Tongue (tissue), 2 donors: Measurements from ENCODE around the gene RARB. TPM values are rescaled to one million over a fixed set of nuclear protein-coding genes. Genes with fewer than 3 reads are reported as not detected.
A peak's percentile ranks its signal among the peaks of the same experiment; 100 is the strongest.

ENCODE experiments used
- DNase-seq: peaks from one replicate; pipeline ENCODE4 v3.0.0-alpha.2; 2015
- total RNA-seq: library from RNA; depleted of rRNA; stranded (reverse); fragments of >200 nt; gene quantifications from one replicate; pipeline ENCODE4 v1.2.3, GENCODE V29; 2014

RARB gene
- total RNA-seq, 1 donor from 2014 or later: 14.4 TPM

DNA sequence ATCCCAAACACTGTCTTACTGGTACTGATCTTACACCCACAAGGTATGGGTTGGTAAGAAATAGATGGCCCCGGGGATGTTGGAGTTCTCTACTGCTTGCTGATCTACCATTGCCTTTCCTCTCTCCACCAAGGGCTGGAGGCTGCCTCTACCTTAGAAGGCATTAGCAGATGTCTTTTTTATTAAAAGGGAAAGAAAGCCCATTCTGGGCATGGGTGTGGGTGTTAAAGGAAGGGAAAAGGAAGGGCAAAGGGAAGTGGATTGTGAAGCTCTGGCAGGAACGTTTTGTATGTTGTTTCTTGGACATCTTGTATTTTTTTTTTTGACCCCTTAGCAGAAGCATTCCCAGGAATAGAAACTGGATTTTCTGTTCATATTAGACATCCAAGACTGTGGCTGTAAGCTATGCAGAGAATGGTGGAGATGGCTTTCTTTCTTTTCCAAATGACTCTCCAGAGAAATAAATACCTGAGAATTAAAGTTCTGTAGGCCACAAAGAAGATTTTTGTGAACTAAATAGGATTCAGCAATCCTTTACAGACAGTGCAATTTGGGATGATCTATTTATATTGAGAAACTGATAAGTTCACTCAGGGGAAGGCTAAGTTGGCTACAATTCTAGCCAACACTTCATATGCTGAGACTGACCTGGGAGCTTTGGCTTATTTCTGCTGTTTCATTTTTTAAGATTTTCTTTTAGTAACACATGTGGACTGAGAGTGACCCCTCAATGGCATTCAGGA lies 127.8 kb downstream of the RARB start:
- DNase-seq: no peak

DNA sequence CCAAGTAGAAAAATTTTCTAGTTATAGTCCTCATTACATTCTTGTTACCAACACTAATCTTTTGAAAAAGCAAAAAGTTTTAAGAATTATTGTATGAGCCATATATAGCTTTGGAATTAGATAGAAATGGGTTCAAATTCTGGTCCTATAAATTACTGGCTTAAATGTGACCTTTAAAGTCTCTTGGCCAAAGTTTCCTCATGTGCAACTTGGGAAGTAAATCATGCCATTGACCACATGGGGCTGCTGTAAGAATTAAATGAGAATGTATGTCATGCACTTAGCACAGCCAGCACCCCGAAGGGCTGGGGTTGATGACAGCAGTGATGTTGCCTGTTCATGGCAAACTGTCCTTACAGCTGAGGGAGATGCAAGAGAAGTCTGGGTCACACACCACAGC lies 128.4 kb downstream of the RARB start:
- DNase-seq: no peak

DNA sequence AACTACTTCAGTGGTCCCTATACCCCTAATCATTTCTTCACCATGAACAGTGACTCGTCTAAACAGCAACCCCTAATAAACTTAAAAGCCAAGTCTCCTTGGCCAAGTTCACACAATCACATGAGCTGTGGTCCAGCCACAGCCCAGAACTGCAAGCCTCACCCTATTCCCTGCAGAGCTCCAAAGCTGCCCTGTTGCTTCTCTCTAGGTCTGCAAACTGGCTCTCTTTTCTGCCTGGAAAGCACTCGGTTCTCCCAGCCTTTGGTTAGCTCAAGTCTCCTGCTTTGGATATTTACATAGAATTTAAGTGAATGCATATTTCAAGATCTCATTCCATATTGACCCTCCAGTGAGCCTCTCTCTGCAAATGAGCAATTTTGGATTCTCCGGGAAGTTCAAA lies 129.6 kb downstream of the RARB start:
- no peak for DNase-seq

GRCh38 chr3:25558121-25558520 lies 130.1 kb downstream of the RARB start:
- peak; percentile 33 for DNase-seq

GRCh38 chr3:25558796-25559195 lies 130.7 kb downstream of the RARB start:
- DNase-seq: no peak

DNA sequence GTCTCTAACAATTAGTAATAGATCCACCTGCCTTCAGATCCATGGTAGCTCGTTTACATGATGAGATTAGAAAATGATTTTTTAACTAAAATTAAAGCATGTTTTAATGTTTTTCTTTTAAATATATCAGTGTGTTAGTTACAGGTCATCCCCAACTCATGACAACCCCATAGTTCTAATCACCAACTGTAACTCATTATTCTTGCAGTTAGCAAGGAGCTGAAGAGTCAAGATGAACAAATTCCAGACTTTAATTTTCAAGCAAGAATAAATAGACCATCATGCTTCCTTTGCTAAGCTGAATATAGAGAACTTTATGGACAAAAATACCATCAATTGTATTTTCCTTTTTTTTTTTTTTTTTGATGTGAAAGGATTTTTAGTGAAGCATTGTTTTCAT lies 135.5 kb downstream of the RARB start:
- no peak for DNase-seq

GRCh38 chr3:25564075-25564474 lies 136.0 kb downstream of the RARB start:
- DNase-seq: no peak

- DNase-seq: no peak
Measured at GRCh38 chr3:25565807-25566206, 137.7 kb downstream of the RARB start.

DNA sequence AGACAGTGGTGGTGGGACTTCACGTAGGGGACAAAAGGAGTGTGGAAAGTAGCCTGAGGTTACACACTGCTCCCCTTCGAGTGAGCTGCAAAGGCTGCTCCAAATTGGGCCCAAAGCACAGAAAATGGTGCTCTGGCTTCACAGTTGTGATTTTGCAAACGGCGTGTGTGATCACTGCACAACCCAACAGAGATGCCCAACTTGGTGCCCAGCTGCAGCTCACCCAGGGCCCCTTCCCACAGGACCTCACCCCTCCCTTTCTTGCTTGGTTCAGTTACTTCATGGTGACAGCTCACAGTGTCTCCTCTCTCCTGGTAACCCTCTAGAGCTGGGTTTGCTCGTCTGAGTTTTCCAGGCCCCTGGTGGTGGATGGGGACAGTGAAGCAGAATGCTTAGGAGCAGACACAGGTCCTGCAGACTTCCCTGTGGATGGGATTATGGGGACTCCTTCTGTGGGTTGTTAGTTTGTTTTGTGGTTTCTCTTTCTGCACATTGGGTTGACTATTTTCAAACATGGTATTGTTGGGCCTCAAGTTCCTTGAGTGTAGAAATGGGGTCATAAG lies 138.4 kb downstream of the RARB start:
- DNase-seq: no peak

DNA sequence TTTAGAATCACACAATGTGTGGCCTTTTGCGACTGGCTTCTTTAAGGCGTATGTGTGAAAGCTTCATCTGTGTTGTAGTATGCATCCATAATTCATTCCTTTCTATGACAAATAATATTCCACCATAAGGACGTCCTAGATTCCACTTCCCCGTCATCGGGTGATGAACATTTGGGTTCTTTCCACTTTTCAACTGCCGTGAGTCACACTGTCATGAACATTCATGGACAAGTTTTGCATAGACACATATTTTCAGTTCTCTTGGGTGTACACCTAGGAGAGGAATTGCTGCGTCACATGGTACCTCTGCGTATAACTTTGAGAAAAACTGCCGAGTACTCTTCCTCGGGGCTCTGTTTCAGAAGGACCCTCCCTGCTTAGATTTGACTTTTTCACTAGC lies 139.3 kb downstream of the RARB start:
- DNase-seq: no peak

DNA sequence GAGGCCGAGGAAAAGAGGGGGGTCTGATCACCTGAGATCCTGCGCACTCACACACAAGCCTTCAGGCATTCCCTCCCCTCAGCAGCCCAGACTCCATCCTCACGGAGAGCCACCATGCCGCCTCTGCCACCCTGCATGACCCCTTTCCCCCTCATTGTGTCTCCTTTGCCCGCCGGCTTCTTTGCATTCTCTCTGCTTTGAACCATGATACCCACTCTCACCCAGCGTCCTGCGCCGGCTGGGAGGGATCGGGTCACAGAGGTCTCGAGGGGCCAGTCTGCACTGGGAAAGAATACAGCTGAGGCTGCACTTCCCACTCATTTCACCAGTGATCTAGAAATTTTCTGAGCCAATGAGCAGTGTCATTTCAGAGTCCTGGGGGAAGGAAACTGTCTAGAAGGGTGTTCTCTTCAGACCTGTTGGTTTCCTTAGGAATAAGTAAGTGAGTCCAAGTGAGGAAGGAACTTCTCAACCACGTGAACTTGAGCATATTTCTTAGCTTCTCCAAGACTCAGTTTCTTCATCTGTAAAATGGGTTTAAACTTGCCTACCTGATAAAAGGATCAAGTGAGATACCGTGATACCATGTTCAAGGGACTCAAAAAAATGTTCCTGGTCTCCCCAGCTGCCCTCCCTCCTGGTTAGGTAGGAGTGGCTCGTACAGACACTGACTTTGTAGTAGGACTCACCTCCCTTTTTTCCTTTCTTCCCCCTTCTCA lies 139.9 kb downstream of the RARB start:
- DNase-seq: no peak

- no peak for DNase-seq
Measured at GRCh38 chr3:25568525-25569078, 140.5 kb downstream of the RARB start.

DNA sequence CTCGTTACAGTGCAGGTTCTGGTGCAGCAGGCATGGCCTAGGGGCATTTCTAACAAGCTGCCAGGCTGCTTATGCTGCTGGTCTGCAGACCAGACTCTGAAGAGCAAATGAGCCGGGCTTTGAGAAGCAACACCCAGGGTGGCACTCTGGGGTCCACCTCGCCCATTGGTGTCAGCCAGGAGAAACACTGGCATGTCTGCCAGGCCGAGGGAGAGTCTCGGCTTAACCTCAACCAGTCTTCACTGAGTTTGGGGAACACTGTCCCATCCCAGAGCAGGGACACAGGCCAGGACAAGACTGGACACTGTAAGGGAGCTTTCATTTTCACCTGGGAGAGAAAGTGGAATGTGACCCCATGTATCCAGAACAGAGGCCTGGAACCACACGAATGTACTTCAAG lies 143.2 kb downstream of the RARB start:
- no peak for DNase-seq

DNA sequence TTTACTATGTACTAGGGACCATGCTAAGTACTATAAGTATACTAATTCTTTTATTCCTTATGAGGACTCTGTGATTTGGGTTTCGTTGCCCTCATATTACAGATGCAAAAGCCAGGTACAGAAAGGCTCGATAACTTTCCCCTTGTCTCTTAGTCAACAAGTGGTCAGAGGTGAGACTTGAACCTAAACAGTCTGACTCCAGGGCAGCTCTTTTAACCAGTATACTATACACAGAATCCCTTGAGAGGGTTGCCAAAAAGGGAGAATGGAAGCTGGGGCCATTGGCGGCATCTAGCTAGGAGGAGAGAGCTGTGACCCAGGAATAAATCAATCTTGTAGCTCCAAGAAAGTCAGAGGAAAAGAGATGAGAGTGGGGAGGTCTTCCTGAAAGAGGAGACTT lies 144.3 kb downstream of the RARB start:
- no peak for DNase-seq

GRCh38 chr3:25572919-25573385 lies 144.9 kb downstream of the RARB start:
- DNase-seq: no peak

- peak; percentile 35 for DNase-seq
Measured at GRCh38 chr3:25573386-25574171, 145.5 kb downstream of the RARB start.

GRCh38 chr3:25574172-25574765 lies 146.2 kb downstream of the RARB start:
- DNase-seq: no peak

DNA sequence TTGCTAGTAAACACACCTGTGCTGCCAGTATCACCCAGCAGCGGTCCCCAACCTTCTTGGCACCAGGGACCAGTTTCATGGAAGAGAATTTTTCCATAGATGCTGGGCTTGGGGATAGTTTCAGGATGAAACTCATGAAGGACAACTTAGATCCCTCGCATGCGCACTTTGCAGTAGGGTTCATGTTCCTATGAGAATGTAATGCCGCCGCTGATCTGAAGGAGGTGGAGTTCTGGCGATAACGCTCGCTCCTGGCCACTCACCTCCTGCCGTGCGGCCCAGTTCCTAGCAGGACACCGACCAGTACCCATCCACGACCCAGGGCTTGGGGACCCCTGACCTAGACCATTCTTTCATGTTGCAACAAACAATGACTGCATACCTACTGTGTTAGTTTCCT lies 146.9 kb downstream of the RARB start:
- DNase-seq: no peak

DNA sequence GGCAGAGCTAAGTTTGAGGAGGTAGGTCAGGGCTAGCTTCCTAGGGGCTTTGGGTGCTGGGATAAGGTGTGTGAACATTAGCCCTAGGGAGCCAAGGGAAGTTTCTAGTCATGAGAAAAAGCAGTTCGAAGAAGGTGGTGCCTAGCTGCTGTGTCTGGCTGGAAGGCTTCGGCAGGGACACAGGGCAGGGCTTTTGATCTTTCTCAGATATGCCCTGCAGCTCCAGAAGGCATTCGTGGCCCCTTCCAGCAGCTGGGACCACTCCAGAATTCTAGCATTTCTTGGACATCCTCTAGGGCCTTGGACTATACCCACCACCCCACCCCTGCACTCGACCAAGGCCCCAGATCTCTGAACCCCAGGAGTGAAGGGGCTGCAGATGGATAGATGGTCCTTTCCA lies 148.1 kb downstream of the RARB start:
- no peak for DNase-seq

DNA sequence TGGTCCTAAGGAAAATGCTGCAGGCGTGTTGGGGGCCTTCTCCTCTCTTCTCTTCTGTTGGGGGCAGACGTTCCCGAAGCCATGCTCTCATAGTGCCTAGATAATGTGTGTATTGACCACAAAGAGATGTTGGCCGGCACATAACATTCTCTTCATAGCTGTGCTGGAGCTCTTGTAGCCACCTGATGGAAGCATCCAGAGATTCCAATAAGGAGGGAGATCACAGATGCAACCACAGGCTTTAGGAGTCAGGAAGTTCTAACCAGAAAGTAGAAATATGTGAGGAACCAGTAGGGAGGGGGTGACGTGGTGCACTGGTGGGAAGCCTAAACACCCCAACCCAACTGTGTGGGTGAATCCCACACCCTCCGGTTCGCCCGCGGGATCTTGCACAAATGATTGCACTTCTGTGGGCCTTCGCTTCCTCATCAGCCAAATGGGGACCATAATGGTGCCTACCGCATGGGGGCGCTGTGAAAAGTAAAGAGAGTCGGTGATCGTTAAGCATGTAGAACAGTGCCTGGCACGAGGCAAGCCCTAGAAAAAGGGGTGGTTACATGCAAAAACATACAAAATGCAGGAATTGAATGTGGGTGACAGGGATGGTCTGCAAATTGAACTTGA lies 148.9 kb downstream of the RARB start:
- DNase-seq: no peak

- DNase-seq: no peak
Measured at GRCh38 chr3:25578059-25578458, 150.0 kb downstream of the RARB start.

DNA sequence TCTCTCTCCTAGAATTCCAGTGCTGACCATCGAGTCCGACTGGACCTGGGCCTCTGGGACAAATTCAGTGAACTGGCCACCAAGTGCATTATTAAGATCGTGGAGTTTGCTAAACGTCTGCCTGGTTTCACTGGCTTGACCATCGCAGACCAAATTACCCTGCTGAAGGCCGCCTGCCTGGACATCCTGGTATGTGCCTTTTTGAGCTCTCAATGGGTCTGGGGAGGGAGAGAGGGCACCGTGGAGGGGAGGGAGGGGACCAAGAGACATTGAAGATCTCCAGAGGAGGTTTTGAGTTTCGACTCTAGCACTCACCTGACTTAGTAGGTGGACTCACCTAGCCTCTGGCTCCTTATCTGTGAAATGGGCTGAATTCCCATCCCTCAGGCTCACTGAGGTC lies 152.5 kb downstream of the RARB start:
- DNase-seq: no peak
